Retinal pigment epithelial cell (primary cell): Measurements from ENCODE around the gene MRFAP1.

Experiments used
- DNase-seq: peaks from one replicate; pipeline ENCODE4 v3.0.0-alpha.2; 2010; ENCODE audit warnings: low read depth
- H3K4me3 ChIP-seq: 2 replicates; pipeline ENCODE4 v1.5.1; 2011; ENCODE audit warnings: mild to moderate bottlenecking, low read length, control low read depth, moderate library complexity
- CTCF ChIP-seq: conservative IDR thresholded peaks from 2 replicates; pipeline ENCODE4 v1.5.1; 2011; ENCODE audit warnings: low read depth, low read length, control low read depth, inconsistent platforms

MRFAP1 gene

GRCh38 chr4:6618386-6619115, 21.9 kb upstream of the MRFAP1 start:
- no peak for DNase-seq
- TF ChIP-seq CTCF, result no peak
- no peak overlapping the region for H3K4me3 ChIP-seq

- TF ChIP-seq CTCF, result no peak
- DNase-seq, result no peak
- H3K4me3 ChIP-seq, result no peak overlapping the region
Measured at GRCh38 chr4:6619116-6619465, 21.4 kb upstream of the MRFAP1 start.

- DNase-seq, result no peak
- H3K4me3 ChIP-seq, result no peak overlapping the region
- TF ChIP-seq CTCF, result no peak
Measured at GRCh38 chr4:6619466-6620255, 20.8 kb upstream of the MRFAP1 start.

- no peak overlapping the region for H3K4me3 ChIP-seq
- no peak for TF ChIP-seq CTCF
- no peak for DNase-seq
Measured at GRCh38 chr4:6620296-6620695, 20.2 kb upstream of the MRFAP1 start.

- H3K4me3 ChIP-seq, result no peak overlapping the region
- no peak for DNase-seq
- TF ChIP-seq CTCF, result no peak
Measured at GRCh38 chr4:6620891-6621555, 19.5 kb upstream of the MRFAP1 start.

- no peak for TF ChIP-seq CTCF
- no peak for DNase-seq
Measured at GRCh38 chr4:6621556-6621927, 18.9 kb upstream of the MRFAP1 start.

GRCh38 chr4:6622744-6623143, 17.7 kb upstream of the MRFAP1 start:
- DNase-seq, result no peak
- no peak for TF ChIP-seq CTCF
- H3K4me3 ChIP-seq, result no peak overlapping the region

More at GRCh38 chr4:6621556-6621927, 18.9 kb upstream of the MRFAP1 start:
- H3K4me3 ChIP-seq, result no peak overlapping the region
